ENCODE results near the gene MORC2. TPM values are rescaled to one million over a fixed set of nuclear protein-coding genes. Genes with fewer than 3 reads are reported as not detected.

The MORC2 gene
- total RNA-seq, 2 experiments from 2014 or later = 22.9 to 35.6 TPM

DNA sequence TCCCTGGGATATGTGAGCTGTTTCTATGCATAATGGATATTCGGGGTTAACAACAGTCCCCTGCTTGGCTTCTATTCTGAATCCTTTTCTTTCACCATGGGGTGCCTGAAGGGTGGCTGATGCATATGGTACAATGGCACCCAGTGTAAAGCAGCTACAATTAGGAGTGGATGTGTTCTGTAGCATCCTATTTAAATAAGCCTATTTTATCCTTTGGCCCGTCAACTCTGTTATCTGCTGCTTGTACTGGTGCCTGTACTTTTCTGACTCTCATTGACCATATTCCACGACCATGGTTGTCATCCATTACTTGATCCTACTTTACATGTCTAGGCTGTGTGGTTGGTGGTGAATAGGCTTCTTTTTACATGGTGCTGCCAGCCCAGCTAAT lies 1.8 kb upstream of the MORC2 start:
- peaks cover 34% of the 10 kb centered on the region for H4K20me1 ChIP-seq (ENCODE audit: insufficient read depth, low read length)
- H3K36me3 ChIP-seq (ENCODE audit: insufficient read depth, low read length) = peaks cover 70% of the 10 kb centered on the region
- no peak for TF ChIP-seq EZH2phosphoT487 (IDR thresholded peaks at IDR 0.05; ENCODE audit: borderline replicate concordance, low read depth, low read length)
- TF ChIP-seq CTCF (conservative IDR thresholded peaks at IDR 0.05; ENCODE audit: low read length) = no peak
- no peak overlapping the region for H2AFZ ChIP-seq (ENCODE audit: low read length)
- peaks cover 51% of the 10 kb centered on the region for H3K4me1 ChIP-seq (ENCODE audit: insufficient read depth, low read length, poor library complexity, severe bottlenecking)
- peak overlapping the region; percentile 86 for H3K4me2 ChIP-seq (ENCODE audit: low read length)
- peak overlapping the region; percentile 88 for H3K27ac ChIP-seq (ENCODE audit: low read depth, low read length, poor library complexity, severe bottlenecking)
- H3K9me2 ChIP-seq (ENCODE audit: insufficient read depth, low read length) = no peaks in the 10 kb centered on the region
- no TSS peak for BruUV-seq (replicated peaks)
- POLR2A ChIA-PET = no interaction called here
- H3K79me2 ChIP-seq (ENCODE audit: insufficient read depth, low read depth, low read length) = peaks cover 82% of the 10 kb centered on the region
- intact Hi-C loops (cut with micrococcal nuclease; ENCODE audit: unreplicated experiment) = no loop called here
- no peak for DNase-seq (ENCODE audit: low spot score)
- peak overlapping the region; percentile 81 for H3K4me3 ChIP-seq (ENCODE audit: low read depth, low read length, poor library complexity, severe bottlenecking)
- no peaks in the 10 kb centered on the region; the same call in 1 of the 2 replicates for H3K9me3 ChIP-seq (ENCODE audit: low read length)
- CTCF ChIA-PET (ENCODE audit: unreplicated experiment) = no interaction called here

DNA sequence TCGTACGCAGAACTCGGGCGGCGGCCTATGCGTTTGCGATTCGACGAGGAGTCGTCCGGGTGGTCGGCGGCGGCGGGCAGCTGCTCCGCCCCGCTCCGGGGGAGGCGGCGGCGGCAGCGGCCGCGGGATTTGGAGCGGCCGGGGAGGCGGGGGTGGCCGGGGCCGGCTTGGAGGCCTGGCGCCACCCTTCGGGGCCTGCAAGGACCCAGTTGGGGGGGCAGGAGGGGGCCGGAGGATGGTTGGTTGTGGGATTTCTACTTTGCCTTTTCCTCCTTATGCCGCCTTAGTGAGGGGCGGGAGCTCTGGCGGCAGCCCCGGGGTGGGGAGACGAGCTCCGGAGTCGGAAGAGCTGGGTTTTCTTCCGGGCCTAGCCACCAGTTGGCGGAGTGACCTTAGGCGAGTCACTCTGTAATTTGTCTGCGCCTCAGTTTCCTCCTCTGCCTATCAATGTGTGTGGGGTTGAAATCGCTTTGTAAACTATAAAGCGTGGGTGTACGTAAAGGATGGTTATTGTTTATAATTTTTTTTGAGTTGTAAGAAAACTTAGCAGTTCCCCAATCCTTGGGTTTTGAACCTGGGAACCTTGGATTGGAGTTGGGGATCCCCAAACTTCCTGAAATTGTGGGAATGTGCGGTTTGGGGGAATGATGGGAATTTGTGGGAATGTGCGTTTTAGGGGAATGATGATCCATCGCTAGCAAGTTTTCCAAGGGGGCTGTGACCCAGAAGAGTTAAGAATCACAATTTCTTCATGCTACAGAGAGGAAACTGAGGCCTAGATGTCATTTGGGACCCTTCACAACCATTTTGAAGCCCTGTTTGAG lies 1.2 kb upstream of the MORC2 start:
- intact Hi-C loops (cut with micrococcal nuclease; ENCODE audit: unreplicated experiment) = loop anchor here (1.0 kb wide), 2 partner anchors 111 to 115 kb away; no protein-coding TSS in a partner anchor
- peak overlapping the region; percentile 57 for H2AFZ ChIP-seq (ENCODE audit: low read length)
- TF ChIP-seq CTCF (conservative IDR thresholded peaks at IDR 0.05; ENCODE audit: low read length) (peak; percentile 47; the same call in 1 of the 2 replicates), EZH2phosphoT487 (IDR thresholded peaks at IDR 0.05; ENCODE audit: borderline replicate concordance, low read depth, low read length) (no peak)
- DNase-seq (ENCODE audit: low spot score) = peak; percentile 79
- no peaks in the 10 kb centered on the region for H3K9me2 ChIP-seq (ENCODE audit: insufficient read depth, low read length)
- ChIA-PET CTCF (ENCODE audit: unreplicated experiment) (no interaction called here), POLR2A (interaction anchor here (0.6 to 2.0 kb wide), 5 partner anchors 12 to 320 kb away, joined by 3 to 7 read pairs (median 4); no protein-coding TSS in a partner anchor)
- H4K20me1 ChIP-seq (ENCODE audit: insufficient read depth, low read length) = peaks cover 38% of the 10 kb centered on the region
- BruUV-seq (replicated peaks) = no TSS peak
- H3K27ac ChIP-seq (ENCODE audit: low read depth, low read length, poor library complexity, severe bottlenecking) = peak overlapping the region; percentile 88
- H3K36me3 ChIP-seq (ENCODE audit: insufficient read depth, low read length) = peaks cover 64% of the 10 kb centered on the region
- H3K4me2 ChIP-seq (ENCODE audit: low read length) = peak overlapping the region; percentile 86
- H3K4me3 ChIP-seq (ENCODE audit: low read depth, low read length, poor library complexity, severe bottlenecking) = peak overlapping the region; percentile 81
- no peaks in the 10 kb centered on the region for H3K9me3 ChIP-seq (ENCODE audit: low read length)
- H3K79me2 ChIP-seq (ENCODE audit: insufficient read depth, low read depth, low read length) = peaks cover 88% of the 10 kb centered on the region
- H3K4me1 ChIP-seq (ENCODE audit: insufficient read depth, low read length, poor library complexity, severe bottlenecking) = peaks cover 57% of the 10 kb centered on the region
